Activated CD8-positive, alpha-beta memory T cell treated with anti-CD3 and anti-CD28 coated beads for 24 hours (primary cell): Measurements from ENCODE around the gene YTHDF2.

Experiments
- DNase-seq: peaks from one replicate; pipeline ENCODE4 v3.0.0-alpha.2; 2020

YTHDF2 gene

GRCh38 chr1:28803662-28804061, 66.9 kb downstream of the YTHDF2 start:
- DNase-seq, result no peak

GRCh38 chr1:28804071-28804470, 67.3 kb downstream of the YTHDF2 start:
- no peak for DNase-seq

- no peak for DNase-seq
These were observed 70.3 kb downstream of the YTHDF2 start for GRCh38 chr1:28807046-28807445.

GRCh38 chr1:28807986-28808385, 71.2 kb downstream of the YTHDF2 start:
- DNase-seq, result no peak

GRCh38 chr1:28811369-28811765, 74.6 kb downstream of the YTHDF2 start:
- no peak for DNase-seq

- DNase-seq, result no peak
These were observed 75.3 kb downstream of the YTHDF2 start, which contains the start of gene OPRD1 for GRCh38 chr1:28811766-28812668. Gene OPRD1 (plus strand): TSS chr1:28812170. CDS start chr1:28812384, 214 bp downstream.

- DNase-seq, result peak; percentile 57
These were observed 76.1 kb downstream of the YTHDF2 start for GRCh38 chr1:28812669-28813468.

GRCh38 chr1:28813931-28814465, 77.3 kb downstream of the YTHDF2 start:
- no peak for DNase-seq

- DNase-seq, result no peak
These were observed 78.9 kb downstream of the YTHDF2 start for GRCh38 chr1:28815533-28816185.

GRCh38 chr1:28817133-28817532, 80.4 kb downstream of the YTHDF2 start:
- no peak for DNase-seq

GRCh38 chr1:28819020-28819419, 82.3 kb downstream of the YTHDF2 start:
- DNase-seq, result no peak
